Measurements from ENCODE around the gene LHFPL3. TPM values are rescaled to one million over a fixed set of nuclear protein-coding genes. Genes with fewer than 3 reads are reported as not detected.

Gene LHFPL3
- total and polyA plus RNA-seq, 2 of the 13 experiments (the other 11 are each of a cell fraction or from before 2014, with no cell fraction given), result not detected

- ChIA-PET CTCF (ENCODE audit: low intra/inter-chr PET ratio, low total read pairs) (no interaction called here), POLR2A (no interaction called here)
- Histone ChIP-seq H3K79me2 (ENCODE audit: insufficient read depth, low read length) (no peaks in the 10 kb centered on the region), H3K9me3 (ENCODE audit: low read length) (no peaks in the 10 kb centered on the region), H3K4me2 (ENCODE audit: low read depth, low read length) (no peak overlapping the region), H3K27ac (ENCODE audit: extremely low read length, insufficient read depth, low read length) (no peak overlapping the region), H3K9ac (ENCODE audit: insufficient read depth, low read depth, low read length) (no peak overlapping the region), H3K4me1 (ENCODE audit: insufficient read depth, low read length) (no peaks in the 10 kb centered on the region), H4K20me1 (ENCODE audit: insufficient read depth, low read length) (no peaks in the 10 kb centered on the region), H2AFZ (ENCODE audit: low read length) (no peak overlapping the region), H3K36me3 (replicated peaks in 1 of 2; ENCODE audit: control insufficient read depth in 1 of 2, insufficient read depth in 2 of 2, low read length in 2 of 2) (no peaks in the 10 kb centered on the region), H3K27me3 (ENCODE audit: control insufficient read depth in 1 of 2, insufficient read depth in 2 of 2, low read length in 2 of 2) (peaks cover 0 to 17% of the 10 kb centered on the region in 2 experiments; a peak in 1 of 5 replicates), H3K4me3 (replicated peaks in 1 of 3; ENCODE audit: insufficient read depth in 1 of 3, low read depth in 2 of 3, low read length in 3 of 3) (no peak overlapping the region)
- 0% methylated on average over 1 of the region's 1 CpG for WGBS (ENCODE audit: low lambda C conversion rate)
- in situ Hi-C loops (cut with HindIII; ENCODE audit: extremely low pct_ligation_motif_present, low pct_unique_long_range_greater_than_20kb) (loop anchor here (10.0 to 25.0 kb wide), 2 partner anchors 504 to 607 kb away; partner anchors contain the start of gene LHFPL3), intact Hi-C loops (cut with micrococcal nuclease; ENCODE audit: unreplicated experiment) (no loop called here)
- no peak for ATAC-seq
- DNase-seq (ENCODE audit: low spot score), result no peak
- no peak for FAIRE-seq
- no peak for TF ChIP-seq SP140L (CRISPR knock-in tag; IDR thresholded peaks at IDR 0.05; ENCODE audit: borderline replicate concordance)
- no peak for TF ChIP-seq KAT7 (CRISPR knock-in tag; IDR thresholded peaks at IDR 0.05; ENCODE audit: borderline replicate concordance)
- no peak for TF ChIP-seq TOE1 (CRISPR knock-in tag; IDR thresholded peaks at IDR 0.05)
- no TSS peak for BruUV-seq (replicated peaks)
Measured at GRCh38 chr7:104841798-104842197, 513.4 kb downstream of the LHFPL3 start.

GRCh38 chr7:104843198-104843597 is 514.8 kb downstream of the LHFPL3 start:
- Histone ChIP-seq H3K4me3 (replicated peaks in 1 of 3; ENCODE audit: insufficient read depth in 1 of 3, low read depth in 2 of 3, low read length in 3 of 3) (no peak overlapping the region), H4K20me1 (ENCODE audit: insufficient read depth, low read length) (no peaks in the 10 kb centered on the region), H2AFZ (ENCODE audit: low read length) (no peak overlapping the region), H3K36me3 (replicated peaks in 1 of 2; ENCODE audit: control insufficient read depth in 1 of 2, insufficient read depth in 2 of 2, low read length in 2 of 2) (no peaks in the 10 kb centered on the region), H3K27me3 (ENCODE audit: control insufficient read depth in 1 of 2, insufficient read depth in 2 of 2, low read length in 2 of 2) (peaks cover 0 to 18% of the 10 kb centered on the region in 2 experiments; a peak in 1 of 5 replicates), H3K79me2 (ENCODE audit: insufficient read depth, low read length) (no peaks in the 10 kb centered on the region), H3K9me3 (ENCODE audit: low read length) (no peaks in the 10 kb centered on the region), H3K4me1 (ENCODE audit: insufficient read depth, low read length) (no peaks in the 10 kb centered on the region), H3K9ac (ENCODE audit: insufficient read depth, low read depth, low read length) (no peak overlapping the region), H3K4me2 (ENCODE audit: low read depth, low read length) (no peak overlapping the region), H3K27ac (ENCODE audit: extremely low read length, insufficient read depth, low read length) (no peak overlapping the region)
- intact Hi-C loops (cut with micrococcal nuclease; ENCODE audit: unreplicated experiment), result no loop called here
- ATAC-seq (no peak), DNase-seq (ENCODE audit: low spot score) (no peak), FAIRE-seq (no peak)
- no TSS peak for BruUV-seq (replicated peaks)
- CTCF ChIA-PET (ENCODE audit: low intra/inter-chr PET ratio, low total read pairs), result no interaction called here
- POLR2A ChIA-PET, result no interaction called here
- in situ Hi-C loops (cut with HindIII; ENCODE audit: extremely low pct_ligation_motif_present, low pct_unique_long_range_greater_than_20kb), result loop anchor here (10.0 to 25.0 kb wide), 2 partner anchors 506 to 608 kb away; partner anchors contain the start of gene LHFPL3
- TF ChIP-seq ZNF510 (CRISPR knock-in tag; IDR thresholded peaks at IDR 0.05; ENCODE audit: low read depth) (no peak), FOSL2 (CRISPR knock-in tag; IDR thresholded peaks at IDR 0.05) (peak; percentile 60)
- 0% methylated on average over 1 of the region's 5 CpGs for WGBS (ENCODE audit: low lambda C conversion rate)
